ENCODE results near the gene AAR2.

Gene AAR2

DNA sequence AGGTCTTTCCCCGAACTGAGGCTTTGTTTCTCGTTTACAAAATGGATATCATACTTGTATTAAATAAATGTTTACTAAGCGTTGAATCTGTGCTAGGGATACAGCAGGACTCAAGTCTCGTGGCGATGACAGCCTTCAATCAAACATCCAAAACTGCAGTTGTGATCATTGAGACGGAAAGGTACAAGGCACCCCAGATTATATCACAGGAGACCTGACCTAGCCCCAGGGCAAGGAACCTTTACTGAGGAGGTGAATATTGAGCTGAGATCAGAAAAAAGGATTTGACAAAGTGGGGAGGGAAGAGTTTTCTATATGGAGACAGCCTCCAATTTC is 476 bp downstream of the AAR2 start:
- intact Hi-C loops (cut with micrococcal nuclease): no loop called here

DNA sequence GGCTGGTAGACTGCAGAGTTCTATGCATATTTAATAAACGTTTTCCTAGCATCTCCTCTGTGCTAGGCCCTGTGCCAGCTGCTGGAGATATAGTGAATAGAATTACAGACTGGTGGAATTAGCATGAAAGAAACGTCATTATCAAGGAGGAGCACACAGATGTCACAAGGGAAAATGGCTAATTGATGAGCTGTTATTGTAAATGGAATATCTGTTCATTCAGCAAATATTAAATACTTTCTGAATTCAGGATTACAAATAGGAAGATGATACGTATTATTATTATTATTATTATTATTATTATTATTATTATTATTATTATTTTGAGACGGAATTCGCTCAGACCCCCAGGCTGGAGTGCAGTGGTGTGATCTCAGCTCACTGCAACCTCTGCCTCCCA is 1.2 kb downstream of the AAR2 start:
- peaks cover 46% of the 10 kb centered on the region for H3K36me3 Mint-ChIP-seq (ENCODE audit: low read depth)
- peaks cover 32% of the 10 kb centered on the region for H3K4me1 Mint-ChIP-seq (ENCODE audit: low read depth)
- no peaks in the 10 kb centered on the region for H3K27me3 Mint-ChIP-seq
- H3K27ac Mint-ChIP-seq: peak overlapping the region; percentile 93
- peak overlapping the region; percentile 93 for H3K4me3 Mint-ChIP-seq
- intact Hi-C loops (cut with micrococcal nuclease): no loop called here
- no peaks in the 10 kb centered on the region for H3K9me3 Mint-ChIP-seq

More for the DNA sequence above, 476 bp downstream of the AAR2 start:
- Mint-ChIP-seq H3K9me3 (no peaks in the 10 kb centered on the region), H3K36me3 (ENCODE audit: low read depth) (peaks cover 39% of the 10 kb centered on the region), H3K27me3 (no peaks in the 10 kb centered on the region), H3K4me3 (peak overlapping the region; percentile 93), H3K27ac (peak overlapping the region; percentile 93), H3K4me1 (ENCODE audit: low read depth) (peaks cover 32% of the 10 kb centered on the region)

DNA sequence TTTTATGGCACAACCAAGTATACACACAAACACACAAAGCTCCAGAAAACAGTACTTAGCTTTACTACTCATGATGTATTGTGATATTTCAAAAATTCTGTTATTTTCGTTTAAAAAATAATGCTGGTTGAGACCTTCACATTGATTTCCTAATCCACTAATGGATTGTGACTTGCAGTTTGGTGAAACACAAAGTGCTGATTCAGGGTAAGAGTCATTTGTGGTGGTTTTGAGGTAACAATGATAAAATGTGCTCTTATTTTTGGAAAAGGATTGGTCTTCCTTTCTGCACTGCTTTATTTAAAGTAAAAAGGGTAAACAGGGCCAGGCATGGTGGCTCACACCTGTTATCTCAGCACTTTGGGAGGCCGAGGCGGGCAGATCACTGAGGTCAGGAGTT is 1.9 kb downstream of the AAR2 start:
- peaks cover 32% of the 10 kb centered on the region for H3K4me1 Mint-ChIP-seq (ENCODE audit: low read depth)
- intact Hi-C loops (cut with micrococcal nuclease): no loop called here
- no peak overlapping the region for H3K4me3 Mint-ChIP-seq

DNA sequence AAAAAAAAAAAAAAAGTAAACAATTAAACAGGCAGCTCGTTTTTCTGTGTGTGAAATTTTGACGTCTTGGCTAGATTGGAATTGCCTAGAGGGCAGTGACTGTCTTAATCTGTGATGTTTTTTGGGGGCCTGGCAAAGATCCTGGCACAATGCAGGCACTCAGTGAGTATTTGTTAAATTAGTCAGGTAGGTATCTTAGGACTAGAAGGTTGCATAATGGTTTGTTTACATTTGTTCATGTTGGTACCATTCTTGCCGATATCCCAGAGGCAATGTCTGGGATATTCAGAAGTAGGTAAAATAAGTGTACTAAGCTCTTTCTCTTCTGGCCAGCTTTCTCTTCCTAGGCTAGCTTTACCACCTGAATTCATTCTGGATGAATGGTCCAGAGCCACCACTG is 2.5 kb downstream of the AAR2 start:
- peaks cover 57% of the 10 kb centered on the region for H3K36me3 Mint-ChIP-seq (ENCODE audit: low read depth)
- H3K4me1 Mint-ChIP-seq (ENCODE audit: low read depth): peaks cover 32% of the 10 kb centered on the region
- H3K27ac Mint-ChIP-seq: no peak overlapping the region
- intact Hi-C loops (cut with micrococcal nuclease): no loop called here
- H3K9me3 Mint-ChIP-seq: no peaks in the 10 kb centered on the region
- H3K27me3 Mint-ChIP-seq: no peaks in the 10 kb centered on the region
- no peak overlapping the region for H3K4me3 Mint-ChIP-seq

More for the DNA sequence above, 1.9 kb downstream of the AAR2 start:
- Mint-ChIP-seq H3K27ac (no peak overlapping the region), H3K9me3 (no peaks in the 10 kb centered on the region), H3K27me3 (no peaks in the 10 kb centered on the region), H3K36me3 (ENCODE audit: low read depth) (peaks cover 51% of the 10 kb centered on the region)

DNA sequence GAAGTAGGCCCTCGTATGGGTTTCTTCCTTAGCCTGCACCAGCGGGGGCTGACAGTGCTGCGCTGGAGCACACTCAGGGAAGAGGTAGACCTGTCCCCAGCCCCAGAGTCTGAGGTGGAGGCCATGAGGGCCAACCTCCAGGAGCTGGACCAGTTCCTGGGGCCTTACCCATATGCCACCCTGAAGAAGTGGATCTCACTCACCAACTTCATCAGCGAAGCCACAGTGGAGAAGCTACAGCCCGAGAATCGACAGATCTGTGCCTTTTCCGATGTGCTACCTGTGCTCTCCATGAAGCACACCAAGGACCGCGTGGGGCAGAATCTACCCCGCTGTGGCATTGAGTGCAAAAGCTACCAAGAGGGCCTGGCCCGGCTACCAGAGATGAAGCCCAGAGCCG is 3.8 kb downstream of the AAR2 start:
- no peaks in the 10 kb centered on the region for H3K27me3 Mint-ChIP-seq
- peaks cover 32% of the 10 kb centered on the region for H3K4me1 Mint-ChIP-seq (ENCODE audit: low read depth)
- no peak overlapping the region for H3K4me3 Mint-ChIP-seq
- no peak overlapping the region for H3K27ac Mint-ChIP-seq
- intact Hi-C loops (cut with micrococcal nuclease): no loop called here
- no peaks in the 10 kb centered on the region for H3K9me3 Mint-ChIP-seq
- H3K36me3 Mint-ChIP-seq (ENCODE audit: low read depth): peaks cover 71% of the 10 kb centered on the region

DNA sequence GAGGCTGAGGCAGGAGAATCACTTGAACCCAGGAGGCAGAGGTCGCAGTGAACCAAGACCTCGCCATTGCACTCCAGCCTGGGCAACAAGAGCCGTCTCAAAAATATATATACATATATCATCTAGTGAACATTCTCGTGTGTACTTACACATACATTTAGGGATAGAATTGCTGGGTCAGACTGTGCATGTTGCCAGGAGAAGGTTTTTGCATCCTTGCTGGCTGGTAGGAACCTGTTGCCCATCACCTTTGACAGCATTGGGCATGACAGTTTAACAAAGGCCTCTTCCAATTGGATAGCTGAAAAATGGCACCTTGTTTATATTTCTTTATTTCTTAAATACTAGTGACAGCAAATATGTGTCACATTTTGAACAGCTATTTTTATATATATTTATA is 5.4 kb downstream of the AAR2 start:
- Mint-ChIP-seq H3K27ac (no peak overlapping the region), H3K27me3 (no peaks in the 10 kb centered on the region), H3K4me1 (ENCODE audit: low read depth) (peaks cover 27% of the 10 kb centered on the region), H3K4me3 (no peak overlapping the region), H3K9me3 (no peaks in the 10 kb centered on the region), H3K36me3 (ENCODE audit: low read depth) (peaks cover 81% of the 10 kb centered on the region)
- intact Hi-C loops (cut with micrococcal nuclease): no loop called here

DNA sequence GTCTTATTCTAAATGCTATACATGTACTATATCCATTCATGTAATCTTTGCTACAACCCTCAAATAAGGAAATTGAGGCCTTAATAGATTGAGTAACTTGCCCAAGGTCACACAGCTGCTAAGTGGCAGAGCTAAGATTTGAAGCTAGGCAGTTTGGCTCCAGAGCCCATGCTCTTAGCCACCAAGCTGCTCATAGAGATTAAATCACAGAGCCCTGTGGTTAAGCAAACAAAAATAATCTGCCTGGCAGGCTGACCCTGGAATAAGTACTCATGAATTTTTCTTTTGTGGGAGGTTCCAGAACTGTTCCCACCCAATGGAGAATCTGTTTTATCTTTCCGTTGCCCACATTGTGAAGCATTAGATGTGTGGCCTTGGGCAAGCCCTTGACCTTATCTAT is 7.4 kb downstream of the AAR2 start:
- Mint-ChIP-seq H3K4me1 (ENCODE audit: low read depth) (peaks cover 10% of the 10 kb centered on the region), H3K4me3 (no peak overlapping the region), H3K9me3 (no peaks in the 10 kb centered on the region), H3K36me3 (ENCODE audit: low read depth) (peaks cover 98% of the 10 kb centered on the region), H3K27me3 (no peaks in the 10 kb centered on the region), H3K27ac (no peak overlapping the region)
- intact Hi-C loops (cut with micrococcal nuclease): no loop called here

DNA sequence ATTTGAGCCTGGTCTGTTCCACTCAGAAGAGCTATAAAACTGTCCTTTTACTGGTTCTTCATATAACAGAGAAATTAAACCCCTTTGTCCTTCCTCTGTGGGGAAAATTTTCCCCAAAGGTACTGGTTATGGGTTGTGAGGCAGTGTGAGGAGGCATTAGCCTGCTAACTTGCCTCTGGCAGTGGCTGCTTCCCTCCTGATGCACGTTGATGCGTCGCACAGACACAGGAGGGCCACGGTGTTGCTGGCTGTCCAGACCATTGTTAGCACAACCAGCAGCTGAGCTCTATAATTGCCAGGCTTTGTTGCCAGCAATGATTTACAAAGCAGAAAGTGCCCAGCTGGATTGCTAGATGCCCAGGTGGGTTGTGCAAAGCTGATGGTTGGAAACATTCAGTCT is 10.1 kb downstream of the AAR2 start:
- intact Hi-C loops (cut with micrococcal nuclease): no loop called here
- H3K4me3 Mint-ChIP-seq: no peak overlapping the region
- H3K36me3 Mint-ChIP-seq (ENCODE audit: low read depth): peaks cover 94% of the 10 kb centered on the region
- no peaks in the 10 kb centered on the region for H3K4me1 Mint-ChIP-seq (ENCODE audit: low read depth)
- H3K27ac Mint-ChIP-seq: no peak overlapping the region
- no peaks in the 10 kb centered on the region for H3K9me3 Mint-ChIP-seq
- no peaks in the 10 kb centered on the region for H3K27me3 Mint-ChIP-seq

DNA sequence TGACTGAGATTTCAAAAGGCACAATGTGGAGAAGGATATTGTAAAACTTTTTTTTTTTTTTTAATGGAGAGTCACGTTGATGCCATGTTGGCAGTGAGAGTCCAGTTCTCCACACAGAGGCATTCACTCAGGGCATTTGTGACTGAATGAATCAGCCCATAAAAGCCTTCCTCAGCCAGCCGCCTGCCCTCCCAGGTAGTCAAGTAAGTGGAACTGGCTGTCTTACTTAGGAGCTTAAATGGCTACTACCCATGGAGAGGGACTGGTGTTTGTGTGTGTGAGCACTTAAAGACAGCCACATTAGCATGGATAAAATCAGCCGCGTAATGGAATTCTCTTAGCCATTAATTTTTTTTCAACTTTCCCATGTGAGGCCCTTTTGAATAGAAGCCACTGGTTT is 12.6 kb downstream of the AAR2 start:
- no peaks in the 10 kb centered on the region for H3K4me1 Mint-ChIP-seq (ENCODE audit: low read depth)
- no peak overlapping the region for H3K27ac Mint-ChIP-seq
- intact Hi-C loops (cut with micrococcal nuclease): no loop called here
- H3K27me3 Mint-ChIP-seq: no peaks in the 10 kb centered on the region
- peaks cover 95% of the 10 kb centered on the region for H3K36me3 Mint-ChIP-seq (ENCODE audit: low read depth)
- no peaks in the 10 kb centered on the region for H3K9me3 Mint-ChIP-seq
- no peak overlapping the region for H3K4me3 Mint-ChIP-seq

DNA sequence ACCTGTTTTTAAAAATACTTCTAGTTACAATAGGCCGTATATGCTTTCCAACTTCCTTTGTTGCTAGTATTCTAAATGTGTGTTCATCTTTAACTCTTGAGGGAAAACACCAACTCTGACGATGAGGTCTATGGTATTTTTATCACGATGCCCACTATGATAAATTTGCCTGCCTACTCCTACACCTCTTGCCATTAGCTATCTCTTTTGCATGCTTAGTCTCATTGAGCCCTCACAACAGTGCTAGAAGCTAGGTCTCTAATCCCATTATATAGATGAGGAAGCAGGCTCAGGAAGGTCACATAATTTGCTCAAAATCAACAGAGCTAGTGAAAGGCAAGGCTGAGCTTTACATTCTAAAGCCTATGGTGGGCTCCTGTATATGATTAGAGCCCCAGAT is 13.2 kb downstream of the AAR2 start:
- intact Hi-C loops (cut with micrococcal nuclease): no loop called here
- Mint-ChIP-seq H3K4me3 (no peak overlapping the region), H3K9me3 (no peaks in the 10 kb centered on the region), H3K36me3 (ENCODE audit: low read depth) (peaks cover 95% of the 10 kb centered on the region), H3K27ac (no peak overlapping the region), H3K4me1 (ENCODE audit: low read depth) (no peaks in the 10 kb centered on the region), H3K27me3 (no peaks in the 10 kb centered on the region)

DNA sequence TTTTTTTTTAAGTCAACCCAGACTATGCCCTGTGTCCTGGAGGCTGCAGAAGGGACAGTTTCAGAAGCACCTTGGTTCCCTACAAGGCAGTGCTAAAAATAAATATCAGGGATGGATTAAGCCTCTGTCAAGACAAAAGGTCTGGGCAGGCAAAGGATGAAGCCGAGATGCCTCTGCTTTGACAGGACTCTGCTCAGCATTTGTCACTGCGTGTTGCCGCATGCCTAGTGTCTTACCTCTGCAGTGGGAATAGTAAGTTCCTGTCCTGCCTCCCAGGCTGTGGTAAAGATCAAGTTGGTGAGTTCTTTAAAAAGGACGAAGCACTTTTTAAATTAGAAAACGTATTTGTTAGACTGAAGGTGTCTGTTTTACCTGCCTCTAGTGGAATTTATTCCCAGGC is 15.1 kb downstream of the AAR2 start:
- Mint-ChIP-seq H3K4me1 (ENCODE audit: low read depth) (no peaks in the 10 kb centered on the region), H3K9me3 (no peaks in the 10 kb centered on the region), H3K27me3 (no peaks in the 10 kb centered on the region), H3K4me3 (no peak overlapping the region), H3K27ac (no peak overlapping the region), H3K36me3 (ENCODE audit: low read depth) (peaks cover 95% of the 10 kb centered on the region)
- intact Hi-C loops (cut with micrococcal nuclease): no loop called here

DNA sequence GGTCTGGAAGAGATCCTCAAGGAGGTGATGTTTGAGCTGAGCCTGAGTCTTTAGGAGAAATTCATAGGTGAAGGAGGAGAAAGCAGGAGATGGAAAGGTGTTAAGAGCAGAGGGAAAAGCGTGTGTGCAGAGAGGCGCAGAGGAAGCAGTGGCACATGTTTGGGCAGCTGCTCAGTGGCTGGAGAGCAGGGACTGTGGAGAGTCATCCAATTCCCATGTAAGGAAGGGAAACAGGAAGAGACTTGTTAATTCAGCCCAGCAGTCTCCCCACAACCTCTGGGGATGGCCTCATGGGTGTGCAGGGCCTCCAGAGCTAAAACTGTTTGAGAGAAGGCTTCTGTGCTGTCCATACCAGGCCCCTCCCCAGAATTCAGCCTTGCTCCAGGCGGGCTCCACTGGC is 16.2 kb downstream of the AAR2 start:
- Mint-ChIP-seq H3K9me3 (no peaks in the 10 kb centered on the region), H3K36me3 (ENCODE audit: low read depth) (peaks cover 95% of the 10 kb centered on the region), H3K4me1 (ENCODE audit: low read depth) (no peaks in the 10 kb centered on the region), H3K27me3 (no peaks in the 10 kb centered on the region), H3K27ac (no peak overlapping the region), H3K4me3 (no peak overlapping the region)
- intact Hi-C loops (cut with micrococcal nuclease): no loop called here

DNA sequence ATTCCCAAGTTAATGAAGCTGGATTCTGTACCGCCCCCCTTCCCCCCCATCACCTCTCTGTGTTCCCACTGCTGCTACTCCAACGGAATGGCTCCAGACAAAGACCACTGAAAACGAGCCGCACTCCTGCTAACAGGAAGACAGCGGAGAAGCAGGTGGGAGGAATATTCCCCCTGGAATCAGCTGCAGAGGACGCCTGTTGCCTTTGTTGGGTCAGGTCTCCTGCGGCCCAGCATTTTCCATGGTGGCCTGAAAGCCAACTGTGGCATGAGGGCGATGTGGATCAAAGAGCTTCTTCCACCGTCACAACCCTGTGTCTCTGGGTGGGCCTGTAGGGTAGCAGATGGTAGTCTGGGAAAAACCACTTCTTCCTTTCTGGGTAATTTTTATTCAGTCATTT is 16.8 kb downstream of the AAR2 start:
- Mint-ChIP-seq H3K36me3 (ENCODE audit: low read depth) (peaks cover 95% of the 10 kb centered on the region), H3K27ac (no peak overlapping the region), H3K9me3 (no peaks in the 10 kb centered on the region), H3K27me3 (no peaks in the 10 kb centered on the region), H3K4me3 (no peak overlapping the region), H3K4me1 (ENCODE audit: low read depth) (no peaks in the 10 kb centered on the region)
- intact Hi-C loops (cut with micrococcal nuclease): no loop called here

DNA sequence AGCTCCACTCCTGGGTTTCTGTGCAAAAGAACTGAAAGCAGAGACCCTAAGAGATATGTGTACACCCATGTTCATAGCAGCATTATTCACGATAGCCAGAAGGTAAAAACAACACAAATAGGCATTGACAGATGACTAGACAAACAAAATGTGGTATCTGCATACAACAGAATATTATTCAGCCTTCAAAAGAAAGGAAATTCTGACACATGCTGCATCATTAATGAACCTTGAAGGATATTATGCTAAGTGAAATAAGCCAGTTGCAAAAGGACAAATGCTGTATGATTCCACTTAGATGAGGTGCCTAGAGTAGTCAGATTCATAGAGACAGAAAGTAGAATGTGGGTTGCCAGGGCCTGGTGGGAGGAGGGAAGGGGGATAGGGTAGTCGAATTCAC is 17.8 kb downstream of the AAR2 start:
- intact Hi-C loops (cut with micrococcal nuclease): no loop called here
- Mint-ChIP-seq H3K4me1 (ENCODE audit: low read depth) (no peaks in the 10 kb centered on the region), H3K27ac (no peak overlapping the region), H3K4me3 (no peak overlapping the region), H3K9me3 (no peaks in the 10 kb centered on the region), H3K36me3 (ENCODE audit: low read depth) (peaks cover 91% of the 10 kb centered on the region), H3K27me3 (no peaks in the 10 kb centered on the region)

DNA sequence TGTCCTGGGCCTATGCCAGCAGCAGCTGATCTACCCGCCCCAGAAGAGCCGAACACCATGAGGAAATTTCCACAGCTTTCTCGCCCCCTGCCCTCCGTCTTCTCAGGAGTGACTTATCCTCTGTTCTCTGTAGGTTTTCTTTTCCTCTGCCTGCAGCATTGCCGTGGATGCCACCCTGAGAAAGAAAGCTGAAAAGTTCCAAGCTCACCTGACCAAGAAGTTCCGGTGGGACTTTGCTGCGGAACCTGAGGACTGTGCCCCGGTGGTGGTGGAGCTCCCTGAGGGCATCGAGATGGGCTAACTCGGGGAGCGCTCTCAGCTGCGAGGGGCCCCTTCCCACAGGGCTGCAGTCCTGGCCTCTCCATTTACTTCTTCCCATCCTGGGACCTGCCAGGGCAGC is 19.2 kb downstream of the AAR2 start:
- Mint-ChIP-seq H3K4me3 (no peak overlapping the region), H3K27me3 (no peaks in the 10 kb centered on the region), H3K27ac (no peak overlapping the region), H3K36me3 (ENCODE audit: low read depth) (peaks cover 80% of the 10 kb centered on the region), H3K4me1 (ENCODE audit: low read depth) (no peaks in the 10 kb centered on the region), H3K9me3 (no peaks in the 10 kb centered on the region)
- intact Hi-C loops (cut with micrococcal nuclease): no loop called here

Data from dendritic cell treated with granulocyte-macrophage colony-stimulating factor and Interleukin-4, amounts not matched to agents 40 ng/mL and 50 ng/mL, for 4 days (primary cell).